GM21619 (cell line): Measurements from ENCODE around the gene TRIM67.
"Not testable (repeated sequence)": the region's sequence is repeated elsewhere in the genome, so short reads cannot be mapped to it uniquely, and the experiment has no call there.

ENCODE experiments used
- ATAC-seq: cut with Tn5 transposase; IDR thresholded peaks from one replicate; pipeline ENCODE4 v1.9.1; 2021; ENCODE audit not compliant: unreplicated experiment

TRIM67 gene

GRCh38 chr1:231161667-231162296 is at the start of gene TRIM67:
Gene TRIM67, plus strand, starts transcription at chr1:231162058. Its CDS starts 912 bp downstream, at chr1:231162970.
- no peak for ATAC-seq

GRCh38 chr1:231116738-231117137 is 45.1 kb upstream of the TRIM67 start:
- ATAC-seq, result no peak

GRCh38 chr1:231118704-231119453 is 43.0 kb upstream of the TRIM67 start:
- ATAC-seq, result no peak

GRCh38 chr1:231121533-231121932 is 40.3 kb upstream of the TRIM67 start:
- no peak for ATAC-seq

GRCh38 chr1:231122143-231122542 is 39.7 kb upstream of the TRIM67 start:
- no peak for ATAC-seq

GRCh38 chr1:231124746-231125145 is 37.1 kb upstream of the TRIM67 start:
- ATAC-seq, result no peak

GRCh38 chr1:231125972-231126580 is 35.8 kb upstream of the TRIM67 start:
- no peak for ATAC-seq

GRCh38 chr1:231127106-231127505 is 34.8 kb upstream of the TRIM67 start:
- not testable (repeated sequence) for ATAC-seq

GRCh38 chr1:231128471-231128870 is 33.4 kb upstream of the TRIM67 start:
- not testable (repeated sequence) for ATAC-seq

GRCh38 chr1:231130544-231130943 is 31.3 kb upstream of the TRIM67 start:
- no peak for ATAC-seq

GRCh38 chr1:231132591-231132990 is 29.3 kb upstream of the TRIM67 start:
- ATAC-seq, result not testable (repeated sequence)

- no peak for ATAC-seq
These were observed 27.2 kb upstream of the TRIM67 start for GRCh38 chr1:231134624-231135023.

- no peak for ATAC-seq
These were observed 23.6 kb upstream of the TRIM67 start for GRCh38 chr1:231138236-231138635.

GRCh38 chr1:231139125-231139649 is 22.7 kb upstream of the TRIM67 start:
- ATAC-seq, result no peak

GRCh38 chr1:231139659-231140654 is 21.9 kb upstream of the TRIM67 start:
- ATAC-seq, result no peak

GRCh38 chr1:231144416-231145193 is 17.3 kb upstream of the TRIM67 start:
- ATAC-seq, result no peak

GRCh38 chr1:231147896-231148295 is 14.0 kb upstream of the TRIM67 start:
- ATAC-seq, result no peak

GRCh38 chr1:231151811-231152210 is 10.0 kb upstream of the TRIM67 start:
- ATAC-seq, result no peak

- no peak for ATAC-seq
These were observed 8.1 kb upstream of the TRIM67 start for GRCh38 chr1:231153726-231154125.

GRCh38 chr1:231155808-231156207 is 6.0 kb upstream of the TRIM67 start:
- ATAC-seq, result no peak
